22Rv1 (cell line): ENCODE results near the gene LTBP3.

ENCODE experiments used
- H3K27ac ChIP-seq: fragments of 450-650 bp; 2 replicates; pipeline ENCODE4 v1.5.1; 2017
- CTCF ChIP-seq: fragments of 450-650 bp; IDR thresholded peaks from 2 replicates; pipeline ENCODE4 v1.5.1; 2017; ENCODE audit warnings: mild to moderate bottlenecking
- ZFX ChIP-seq: fragments of 450-650 bp; IDR thresholded peaks from 2 replicates; pipeline ENCODE4 v1.6.1; 2017; ENCODE audit warnings: antibody characterized with exemption, borderline replicate concordance

Gene LTBP3

GRCh38 chr11:65559951-65560537 lies 1.9 kb upstream of the LTBP3 start:
- TF ChIP-seq CTCF = no peak
- no peak for TF ChIP-seq ZFX
- peak overlapping the region; percentile 76 for H3K27ac ChIP-seq

- peak overlapping the region; percentile 76 for H3K27ac ChIP-seq
These were observed 1.4 kb upstream of the LTBP3 start for GRCh38 chr11:65559535-65559934.

GRCh38 chr11:65558930-65559509 lies 861 bp upstream of the LTBP3 start:
- TF ChIP-seq CTCF (no peak), ZFX (no peak)
- H3K27ac ChIP-seq = peak overlapping the region; percentile 76

More at GRCh38 chr11:65559535-65559934, 1.4 kb upstream of the LTBP3 start:
- TF ChIP-seq CTCF = no peak
- TF ChIP-seq ZFX = no peak

GRCh38 chr11:65557280-65558001 lies 718 bp downstream of the LTBP3 start:
- TF ChIP-seq ZFX (no peak), CTCF (no peak)
- peak overlapping the region; percentile 76 for H3K27ac ChIP-seq

GRCh38 chr11:65556470-65557279 lies 1.5 kb downstream of the LTBP3 start:
- H3K27ac ChIP-seq = 0 out of 2 replicates have a peak overlapping the region, but pooled peaks have one; percentile 76
- TF ChIP-seq ZFX = no peak
- no peak for TF ChIP-seq CTCF

GRCh38 chr11:65555693-65556231 lies 2.4 kb downstream of the LTBP3 start:
- TF ChIP-seq CTCF (no peak), ZFX (no peak)
- no peak overlapping the region; the same call in 1 of the 2 replicates for H3K27ac ChIP-seq
